NCI-H2227 (cell line): Measurements from ENCODE around the gene RPS29.
"Not testable (repeated sequence)": the region's sequence is repeated elsewhere in the genome, so short reads cannot be mapped to it uniquely, and the experiment has no call there.

Experiments
- DNase-seq: peaks from one replicate; lab custom pipeline; 2025; ENCODE audit not compliant: unreplicated experiment; lab: John Stamatoyannopoulos, UW

RPS29 gene

GRCh38 chr14:49585803-49586672 is at the start of gene RPS29:
Gene RPS29, minus strand, starts transcription at chr14:49586380. Its CDS starts 34 bp downstream, at chr14:49586346.
- peak; percentile 99 for DNase-seq

GRCh38 chr14:49634547-49635334 is 48.6 kb upstream of the RPS29 start, which contains the start of gene DNAAF2:
Gene DNAAF2, minus strand, starts transcription at chr14:49635244. Its CDS starts 95 bp downstream, at chr14:49635149.
- peak; percentile 78 for DNase-seq

GRCh38 chr14:49633640-49634546 is 47.7 kb upstream of the RPS29 start:
- peak; percentile 96 for DNase-seq

- DNase-seq, result no peak
Measured at GRCh38 chr14:49623941-49624839, 38.0 kb upstream of the RPS29 start.

GRCh38 chr14:49623387-49623786 is 37.2 kb upstream of the RPS29 start:
- DNase-seq, result no peak

- no peak for DNase-seq
Measured at GRCh38 chr14:49622022-49622607, 35.9 kb upstream of the RPS29 start.

- peak; percentile 73 for DNase-seq
Measured at GRCh38 chr14:49621114-49621881, 35.1 kb upstream of the RPS29 start.

GRCh38 chr14:49620182-49621113 is 34.3 kb upstream of the RPS29 start, which contains the start of the genes MGAT2 and RPL36AL:
Gene MGAT2, plus strand, starts transcription at chr14:49620799. Its CDS starts 470 bp downstream, at chr14:49621269.
Gene RPL36AL, minus strand, starts transcription at chr14:49620626. Its CDS starts 1,522 bp downstream, at chr14:49619104.
- peak; percentile 98 for DNase-seq

GRCh38 chr14:49619730-49620129 is 33.5 kb upstream of the RPS29 start:
- DNase-seq, result no peak

GRCh38 chr14:49619273-49619672 is 33.1 kb upstream of the RPS29 start:
- not testable (repeated sequence) for DNase-seq

GRCh38 chr14:49617852-49618519 is 31.8 kb upstream of the RPS29 start:
- DNase-seq, result no peak

GRCh38 chr14:49615776-49616175 is 29.6 kb upstream of the RPS29 start:
- no peak for DNase-seq

GRCh38 chr14:49614196-49614595 is 28.0 kb upstream of the RPS29 start:
- no peak for DNase-seq

- DNase-seq, result no peak
Measured at GRCh38 chr14:49612671-49613070, 26.5 kb upstream of the RPS29 start.

GRCh38 chr14:49612251-49612650 is 26.1 kb upstream of the RPS29 start:
- no peak for DNase-seq

GRCh38 chr14:49607583-49607982 is 21.4 kb upstream of the RPS29 start:
- no peak for DNase-seq
